GM10266 (cell line): ENCODE results near the gene INO80E.
"Not testable (repeated sequence)": the region's sequence is repeated elsewhere in the genome, so short reads cannot be mapped to it uniquely, and the experiment has no call there.

Experiments used
- DNase-seq: peaks from one replicate; pipeline ENCODE4 v3.0.0; 2012; ENCODE audit errors: extremely low spot score
- TF ChIP-seq, protein P1 (sequence below): IDR thresholded peaks from 2 replicates; pipeline ENCODE4 v1.5.1; 2012; ENCODE audit warnings: mild to moderate bottlenecking, low read depth; ENCODE audit not compliant: control insufficient read depth, insufficient read depth; ENCODE audit errors: missing control alignments

The INO80E gene

GRCh38 chr16:30007378-30007895, 11.4 kb downstream of the INO80E start:
- no peak for DNase-seq
- TF ChIP-seq, protein P1, sequence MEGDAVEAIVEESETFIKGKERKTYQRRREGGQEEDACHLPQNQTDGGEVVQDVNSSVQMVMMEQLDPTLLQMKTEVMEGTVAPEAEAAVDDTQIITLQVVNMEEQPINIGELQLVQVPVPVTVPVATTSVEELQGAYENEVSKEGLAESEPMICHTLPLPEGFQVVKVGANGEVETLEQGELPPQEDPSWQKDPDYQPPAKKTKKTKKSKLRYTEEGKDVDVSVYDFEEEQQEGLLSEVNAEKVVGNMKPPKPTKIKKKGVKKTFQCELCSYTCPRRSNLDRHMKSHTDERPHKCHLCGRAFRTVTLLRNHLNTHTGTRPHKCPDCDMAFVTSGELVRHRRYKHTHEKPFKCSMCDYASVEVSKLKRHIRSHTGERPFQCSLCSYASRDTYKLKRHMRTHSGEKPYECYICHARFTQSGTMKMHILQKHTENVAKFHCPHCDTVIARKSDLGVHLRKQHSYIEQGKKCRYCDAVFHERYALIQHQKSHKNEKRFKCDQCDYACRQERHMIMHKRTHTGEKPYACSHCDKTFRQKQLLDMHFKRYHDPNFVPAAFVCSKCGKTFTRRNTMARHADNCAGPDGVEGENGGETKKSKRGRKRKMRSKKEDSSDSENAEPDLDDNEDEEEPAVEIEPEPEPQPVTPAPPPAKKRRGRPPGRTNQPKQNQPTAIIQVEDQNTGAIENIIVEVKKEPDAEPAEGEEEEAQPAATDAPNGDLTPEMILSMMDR, result no peak

GRCh38 chr16:30009085-30009862, 13.2 kb downstream of the INO80E start:
- TF ChIP-seq, protein P1, result no peak
- DNase-seq, result no peak

DNA sequence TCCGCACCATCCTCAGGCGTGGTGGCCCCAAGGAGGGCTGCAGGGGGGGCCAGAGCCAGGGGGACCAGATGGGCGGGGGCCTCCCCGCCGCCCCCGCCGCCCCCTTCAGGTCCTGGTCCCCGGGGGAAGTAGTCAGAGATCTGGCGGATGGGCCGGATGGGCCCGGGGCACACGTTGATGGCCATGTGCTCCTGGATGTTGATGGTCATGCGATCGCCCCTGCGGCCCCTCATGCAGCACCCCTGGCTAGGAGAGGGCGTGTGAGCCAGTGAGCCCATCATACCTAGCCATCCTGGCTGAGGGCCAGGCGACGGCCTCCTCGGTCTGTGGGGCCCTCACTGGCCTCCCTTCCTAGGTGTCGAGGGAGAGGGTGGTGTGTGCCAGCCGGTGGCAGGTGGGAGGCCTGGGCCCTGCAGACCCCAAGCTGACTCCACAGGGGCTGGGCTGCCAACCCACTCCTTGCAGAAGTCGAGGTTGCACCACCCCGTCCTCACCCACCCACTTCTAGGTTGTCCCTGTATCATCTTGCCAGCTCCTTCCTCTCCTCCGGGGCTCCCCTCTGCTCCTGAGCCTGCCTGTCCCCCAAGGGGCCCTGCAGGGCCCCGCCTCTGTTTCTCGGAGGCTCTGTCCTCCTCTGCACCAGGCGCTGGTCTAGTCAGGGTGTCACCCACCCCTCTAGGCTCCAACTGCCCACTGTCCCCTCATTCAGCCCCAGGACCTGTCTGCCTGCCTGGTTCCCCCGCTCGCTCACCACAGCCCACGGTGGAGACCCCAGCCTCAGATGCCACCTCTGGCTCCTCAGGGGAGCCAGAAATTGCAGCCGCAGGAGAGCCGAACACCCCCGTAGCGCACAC, 14.2 kb downstream of the INO80E start:
- peak; percentile 58 for DNase-seq
- TF ChIP-seq, protein P1, result no peak

GRCh38 chr16:30010844-30011713, 15.0 kb downstream of the INO80E start, which contains the start of gene DOC2A:
Gene DOC2A (minus strand): TSS chr16:30011027. CDS start chr16:30010222, 805 bp downstream.
- TF ChIP-seq, protein P1, result no peak
- DNase-seq, result peak; percentile 76

- TF ChIP-seq, protein P1, result no peak
- DNase-seq, result no peak
Observed at GRCh38 chr16:30011714-30012504, 15.9 kb downstream of the INO80E start.

DNA sequence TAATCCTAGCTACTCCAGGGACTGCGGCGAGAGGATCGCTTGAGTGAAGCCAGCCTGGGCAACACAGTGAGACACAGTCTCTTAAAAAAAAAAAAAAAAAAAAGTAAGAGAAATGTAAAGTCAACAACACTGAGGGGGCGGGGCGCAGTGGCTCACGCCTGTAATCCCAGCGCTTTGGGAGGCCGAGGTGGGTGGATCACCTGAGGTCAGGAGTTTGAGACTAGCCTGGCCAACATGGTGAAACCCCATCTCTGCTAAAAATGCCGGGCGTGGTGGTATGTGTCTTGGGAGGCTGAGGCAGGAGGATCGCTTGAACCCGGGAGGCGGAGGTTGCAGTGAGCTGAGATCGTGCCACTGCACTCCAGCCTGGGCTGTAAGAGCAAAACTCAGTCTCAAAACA, 16.6 kb downstream of the INO80E start:
- DNase-seq, result not testable (repeated sequence)

DNA sequence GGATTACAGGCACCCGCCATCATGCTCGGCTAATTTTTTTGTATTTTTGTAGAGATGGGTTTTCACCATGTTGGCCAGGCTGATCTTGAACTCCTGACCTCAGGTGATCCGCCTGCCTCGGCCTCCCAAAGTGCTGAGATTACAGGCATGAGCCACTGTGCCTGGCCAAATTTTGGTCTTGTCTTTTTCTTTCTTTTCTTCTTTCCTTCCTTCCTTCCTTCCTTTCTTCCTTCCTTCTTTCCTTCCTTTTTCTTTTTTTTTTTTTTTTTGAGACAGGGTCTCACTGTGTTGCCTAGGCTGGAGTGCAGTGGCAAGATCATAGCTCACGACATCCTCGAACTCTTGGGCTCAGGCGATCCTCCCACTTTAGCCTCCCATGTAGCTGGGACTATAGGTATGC, 19.4 kb downstream of the INO80E start:
- not testable (repeated sequence) for DNase-seq
